Testis (tissue), 3 donors: Measurements from ENCODE around the gene PHACTR3. TPM values are rescaled to one million over a fixed set of nuclear protein-coding genes. Genes with fewer than 3 reads are reported as not detected.

Experiments
- DNase-seq: peaks from one replicate; pipeline ENCODE4 v3.0.0-alpha.2; 2019
- H3K27ac ChIP-seq, 2 donors: fragments of 200-600 bp; sonication (generic); one replicate each; pipeline ENCODE4 v1.5.1; 2019
- H3K27me3 ChIP-seq: fragments of 200-600 bp; sonication (generic); one replicate; pipeline ENCODE4 v1.5.1; 2019
- H3K36me3 ChIP-seq: fragments of 200-600 bp; sonication (generic); one replicate; pipeline ENCODE4 v1.5.1; 2017; ENCODE audit warnings: low read depth; ENCODE audit errors: missing control alignments
- H3K4me1 ChIP-seq: fragments of 200-600 bp; sonication (generic); one replicate; pipeline ENCODE4 v1.5.1; 2019
- H3K4me3 ChIP-seq, 2 donors: fragments of 200-600 bp; sonication (generic); one replicate each; pipeline ENCODE4 v1.5.1; 2017 to 2019
- H3K9me3 ChIP-seq: fragments of 200-600 bp; sonication (generic); one replicate; pipeline ENCODE4 v1.5.1; 2017
- CTCF ChIP-seq, 3 experiments: fragments of 450-650 bp in 2 of 3; fragments of 200-600 bp in 1 of 3; sonication (generic) in 1 of 3; IDR thresholded peaks; one replicate each; pipeline ENCODE4 v1.5.1; 2016 to 2019; ENCODE audit warnings: antibody characterized with exemption in 3 of 3, mild to moderate bottlenecking in 2 of 3, moderate library complexity in 1 of 3
- POLR2A ChIP-seq: fragments of 450-650 bp; IDR thresholded peaks from one replicate; pipeline ENCODE4 v1.6.1; 2017; ENCODE audit warnings: antibody characterized with exemption, mild to moderate bottlenecking, moderate library complexity
- WGBS, 2 donors: methylation state at CpG; one replicate each; pipeline ENCODE4 v1.1.5; 2018; 5-methylcytosine and 5-hydroxymethylcytosine counted together
- intact Hi-C: fragments of 100-400 bp; cut with DNase I; formaldehyde crosslinking; loops from one replicate; pipeline ENCODE4 v1.15.1; 2023; ENCODE audit warnings: low total_unique reads
- polyA plus RNA-seq: library from polyadenylated mRNA; stranded (reverse); fragments of 350-450 nt; fragmentation: Illumina TruSeq; extraction: RNeasy Lipid Tissue Mini Kit (QIAGEN cat#74804); gene quantifications from one replicate; pipeline ENCODE4 v1.2.3, GENCODE V29; 2014; ENCODE audit warnings: low read depth, low replicate concordance; ENCODE audit not compliant: insufficient read depth
- total RNA-seq, 2 donors: library from RNA; depleted of rRNA; stranded (reverse); fragments of >200 nt; gene quantifications; one replicate each; pipeline ENCODE4 v1.2.3, GENCODE V29; 2016

Gene PHACTR3
- total and polyA plus RNA-seq, 3 donors from 2014 or later, result 0.94 to 1.2 (median 1.1) TPM

GRCh38 chr20:59703046-59703445 is 98.7 kb downstream of the PHACTR3 start:
- WGBS, 2 donors, result 81 to 82% methylated on average over 5 of the region's 5 CpGs
- intact Hi-C loops, result no loop called here
- Histone ChIP-seq H3K4me3 (no peak overlapping the region), H3K27me3 (no peaks in the 10 kb centered on the region), H3K36me3 (no peaks in the 10 kb centered on the region), H3K4me1 (no peaks in the 10 kb centered on the region), H3K27ac (no peak overlapping the region), H3K9me3 (no peaks in the 10 kb centered on the region)
- no peak for TF ChIP-seq CTCF (IDR thresholded peaks at IDR 0.05)
- TF ChIP-seq POLR2A, result no peak
- DNase-seq, result no peak

- intact Hi-C loops, result no loop called here
- H3K9me3 ChIP-seq, result no peaks in the 10 kb centered on the region
- 37 to 50% methylated on average over 5 of the region's 5 CpGs for WGBS, 2 donors
- no peaks in the 10 kb centered on the region for H3K27me3 ChIP-seq
- no peaks in the 10 kb centered on the region for H3K4me1 ChIP-seq
- no peak for DNase-seq
- TF ChIP-seq POLR2A, result no peak
- no peak for TF ChIP-seq CTCF (IDR thresholded peaks at IDR 0.05)
- H3K27ac ChIP-seq, result no peak overlapping the region
- H3K4me3 ChIP-seq, result no peak overlapping the region
- no peaks in the 10 kb centered on the region for H3K36me3 ChIP-seq
Measured at GRCh38 chr20:59705651-59706399, 101.5 kb downstream of the PHACTR3 start.

- Histone ChIP-seq H3K36me3 (no peaks in the 10 kb centered on the region), H3K27ac (no peak overlapping the region), H3K4me1 (no peaks in the 10 kb centered on the region), H3K27me3 (no peaks in the 10 kb centered on the region), H3K9me3 (no peaks in the 10 kb centered on the region), H3K4me3 (no peak overlapping the region)
- intact Hi-C loops, result no loop called here
- TF ChIP-seq CTCF (IDR thresholded peaks at IDR 0.05), result no peak
- TF ChIP-seq POLR2A, result no peak
- no peak for DNase-seq
- 42 to 50% methylated on average over 1 of the region's 1 CpG for WGBS, 2 donors
Measured at GRCh38 chr20:59706400-59706693, 102.0 kb downstream of the PHACTR3 start.

- Histone ChIP-seq H3K9me3 (no peaks in the 10 kb centered on the region), H3K27me3 (no peaks in the 10 kb centered on the region), H3K4me3 (no peak overlapping the region), H3K27ac (no peak overlapping the region), H3K36me3 (no peaks in the 10 kb centered on the region), H3K4me1 (no peaks in the 10 kb centered on the region)
- WGBS, 2 donors, result 62 to 64% methylated on average over 3 to 6 of the region's 6 CpGs
- no peak for TF ChIP-seq POLR2A
- TF ChIP-seq CTCF (IDR thresholded peaks at IDR 0.05), result no peak
- no peak for DNase-seq
- intact Hi-C loops, result no loop called here
Measured at GRCh38 chr20:59708326-59708725, 104.0 kb downstream of the PHACTR3 start.

GRCh38 chr20:59709636-59710035 is 105.3 kb downstream of the PHACTR3 start:
- Histone ChIP-seq H3K27me3 (no peaks in the 10 kb centered on the region), H3K9me3 (no peaks in the 10 kb centered on the region), H3K4me3 (no peak overlapping the region), H3K4me1 (no peaks in the 10 kb centered on the region), H3K36me3 (no peaks in the 10 kb centered on the region), H3K27ac (no peak overlapping the region)
- 67 to 75% methylated on average over 1 of the region's 1 CpG for WGBS, 2 donors
- no peak for TF ChIP-seq POLR2A
- TF ChIP-seq CTCF (IDR thresholded peaks at IDR 0.05), result no peak
- intact Hi-C loops, result no loop called here
- DNase-seq, result no peak
